Measurements from ENCODE around the gene STAT5B.

Gene STAT5B

DNA sequence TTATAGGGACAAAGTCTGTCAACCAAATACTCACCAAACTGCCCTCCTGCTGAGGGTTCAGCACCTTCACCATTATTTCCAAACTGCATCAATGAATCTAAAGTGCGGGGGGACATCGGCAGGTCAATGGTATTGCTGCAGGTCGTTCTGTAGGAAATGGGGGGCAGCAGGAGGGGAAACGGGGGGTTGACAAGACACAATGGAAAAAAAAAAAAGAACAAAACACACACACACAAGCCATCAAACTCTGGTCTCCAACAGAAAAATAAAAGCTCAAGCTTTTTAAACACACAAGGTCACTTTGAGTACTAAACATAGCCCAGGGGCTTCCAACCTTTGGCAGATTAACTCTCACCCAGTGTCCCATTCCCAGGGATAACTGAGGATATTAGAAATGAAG is 40.6 kb upstream of the STAT5B start:
- H3K4me3 ChIP-seq (ENCODE audit: control insufficient read depth, low read depth, low read length) = no peak overlapping the region
- TF ChIP-seq, protein P1, sequence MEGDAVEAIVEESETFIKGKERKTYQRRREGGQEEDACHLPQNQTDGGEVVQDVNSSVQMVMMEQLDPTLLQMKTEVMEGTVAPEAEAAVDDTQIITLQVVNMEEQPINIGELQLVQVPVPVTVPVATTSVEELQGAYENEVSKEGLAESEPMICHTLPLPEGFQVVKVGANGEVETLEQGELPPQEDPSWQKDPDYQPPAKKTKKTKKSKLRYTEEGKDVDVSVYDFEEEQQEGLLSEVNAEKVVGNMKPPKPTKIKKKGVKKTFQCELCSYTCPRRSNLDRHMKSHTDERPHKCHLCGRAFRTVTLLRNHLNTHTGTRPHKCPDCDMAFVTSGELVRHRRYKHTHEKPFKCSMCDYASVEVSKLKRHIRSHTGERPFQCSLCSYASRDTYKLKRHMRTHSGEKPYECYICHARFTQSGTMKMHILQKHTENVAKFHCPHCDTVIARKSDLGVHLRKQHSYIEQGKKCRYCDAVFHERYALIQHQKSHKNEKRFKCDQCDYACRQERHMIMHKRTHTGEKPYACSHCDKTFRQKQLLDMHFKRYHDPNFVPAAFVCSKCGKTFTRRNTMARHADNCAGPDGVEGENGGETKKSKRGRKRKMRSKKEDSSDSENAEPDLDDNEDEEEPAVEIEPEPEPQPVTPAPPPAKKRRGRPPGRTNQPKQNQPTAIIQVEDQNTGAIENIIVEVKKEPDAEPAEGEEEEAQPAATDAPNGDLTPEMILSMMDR (IDR thresholded peaks at IDR 0.05; ENCODE audit: control insufficient read depth, insufficient read depth, low read depth, low read length, missing control alignments) = no peak
- DNase-seq (ENCODE audit: low read depth) = no peak

DNA sequence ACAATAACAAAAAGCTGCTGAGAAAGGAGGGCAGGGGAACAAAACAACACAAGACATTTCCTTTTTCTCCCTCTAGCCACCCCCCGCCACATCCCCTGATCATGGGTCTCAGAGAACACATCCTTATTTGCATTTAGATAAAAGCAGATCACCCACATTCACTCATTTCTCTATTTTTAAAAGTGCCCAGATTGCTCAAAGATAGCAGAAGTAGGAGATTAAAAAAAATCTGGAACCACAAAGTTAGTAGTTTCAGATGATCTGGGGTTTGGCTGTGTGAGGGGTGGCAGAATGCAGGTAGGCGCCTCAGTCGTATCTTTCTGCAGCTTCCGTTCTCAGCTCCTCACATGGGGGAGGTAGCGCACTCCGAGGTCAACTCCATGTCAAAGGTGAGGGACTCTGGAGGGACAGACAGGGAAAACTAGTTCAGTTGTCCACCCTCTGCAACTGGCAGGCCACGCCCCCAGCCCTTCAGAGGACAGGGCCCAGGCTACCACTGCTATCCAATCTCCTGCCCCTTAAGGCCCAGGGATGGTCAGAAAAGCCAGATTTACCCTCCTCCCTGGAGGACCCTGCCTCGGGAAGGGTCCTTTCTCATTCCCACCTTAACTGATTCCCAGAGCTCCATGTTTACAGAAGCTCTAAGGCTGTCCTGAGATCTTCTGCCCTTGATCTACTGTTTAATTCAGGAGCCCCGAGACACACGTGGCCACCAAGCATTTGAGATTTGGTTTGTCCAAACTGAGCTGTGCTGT is 39.4 kb upstream of the STAT5B start:
- TF ChIP-seq, protein P1 (IDR thresholded peaks at IDR 0.05; ENCODE audit: control insufficient read depth, insufficient read depth, low read depth, low read length, missing control alignments) = no peak
- no peak for DNase-seq (ENCODE audit: low read depth)
- no peak overlapping the region for H3K4me3 ChIP-seq (ENCODE audit: control insufficient read depth, low read depth, low read length)

- H3K4me3 ChIP-seq (ENCODE audit: control insufficient read depth, low read depth, low read length) = no peak overlapping the region
- TF ChIP-seq, protein P1 (IDR thresholded peaks at IDR 0.05; ENCODE audit: control insufficient read depth, insufficient read depth, low read depth, low read length, missing control alignments) = no peak
- no peak for DNase-seq (ENCODE audit: low read depth)
These were observed 37.8 kb upstream of the STAT5B start for GRCh38 chr17:42313773-42314566.

GRCh38 chr17:42313389-42313772 is 37.2 kb upstream of the STAT5B start:
- DNase-seq (ENCODE audit: low read depth) = no peak
- no peak overlapping the region for H3K4me3 ChIP-seq (ENCODE audit: control insufficient read depth, low read depth, low read length)
- TF ChIP-seq, protein P1 (IDR thresholded peaks at IDR 0.05; ENCODE audit: control insufficient read depth, insufficient read depth, low read depth, low read length, missing control alignments) = no peak

DNA sequence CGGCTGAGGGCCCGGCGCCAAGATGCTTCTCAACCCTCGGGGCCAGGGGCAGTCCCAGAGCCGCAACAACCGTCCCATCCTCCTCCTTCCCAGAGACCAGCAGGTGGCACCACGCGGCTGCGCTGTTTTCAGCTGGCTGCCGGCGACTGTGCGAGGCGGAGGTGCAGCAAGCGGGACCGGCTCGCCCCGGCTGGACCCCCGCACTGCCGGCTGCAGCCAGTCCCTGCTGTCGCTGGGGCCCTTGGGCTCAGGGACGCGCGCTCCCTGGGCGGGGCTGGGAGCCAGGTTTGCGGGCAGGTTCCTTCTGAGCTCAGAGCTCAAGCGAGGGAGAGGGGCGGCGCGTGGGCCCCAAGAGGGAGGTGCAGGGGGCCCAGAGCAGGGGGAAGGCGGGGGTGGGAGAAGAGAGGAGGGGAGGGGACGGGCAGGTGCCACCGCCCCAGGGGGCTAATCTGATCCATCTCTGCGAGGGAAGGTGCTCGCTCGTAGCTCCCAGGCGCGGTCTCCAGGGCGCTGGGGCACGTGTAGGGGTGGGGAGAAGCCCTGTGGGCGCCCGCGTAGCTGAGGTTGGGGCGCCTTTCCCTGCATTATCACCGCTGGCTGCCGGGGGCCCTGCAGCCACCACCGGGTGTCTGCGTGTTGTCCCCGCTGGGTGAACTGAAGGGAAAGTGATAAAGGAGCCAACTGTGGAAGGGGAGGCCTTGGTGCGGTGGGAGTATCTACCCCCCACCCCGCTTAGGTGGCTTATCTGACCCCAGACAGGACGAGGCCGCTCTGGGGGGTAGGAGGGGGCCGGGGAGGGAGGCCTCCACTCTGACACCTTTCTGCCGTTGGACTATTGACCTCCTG is 36.3 kb upstream of the STAT5B start:
- DNase-seq (ENCODE audit: low read depth) = no peak
- no peak overlapping the region for H3K4me3 ChIP-seq (ENCODE audit: control insufficient read depth, low read depth, low read length)
- TF ChIP-seq, protein P1 (IDR thresholded peaks at IDR 0.05; ENCODE audit: control insufficient read depth, insufficient read depth, low read depth, low read length, missing control alignments) = peak; percentile 72

- no peak overlapping the region for H3K4me3 ChIP-seq (ENCODE audit: control insufficient read depth, low read depth, low read length)
- TF ChIP-seq, protein P1 (IDR thresholded peaks at IDR 0.05; ENCODE audit: control insufficient read depth, insufficient read depth, low read depth, low read length, missing control alignments) = no peak
- no peak for DNase-seq (ENCODE audit: low read depth)
These were observed 35.8 kb upstream of the STAT5B start for GRCh38 chr17:42312035-42312284.

Measured in AG09309 (cell line).